Pancreas (tissue), 10 donors: Measurements from ENCODE around the gene ANO7. TPM values are rescaled to one million over a fixed set of nuclear protein-coding genes. Genes with fewer than 3 reads are reported as not detected.

ENCODE experiments used
- ATAC-seq, 4 donors: fragments of 200-7000 bp; cut with Tn5 transposase; one replicate each; pipeline versions ENCODE4 v1.8.0 to v1.9.1; 2020; ENCODE audit warnings: mild to moderate bottlenecking in 4 of 4, moderate library complexity in 4 of 4
- DNase-seq, 6 donors: peaks; one replicate each; pipeline ENCODE4 v3.0.0-alpha.2; 2020
- FAIRE-seq: peaks from 2 replicates; lab custom pipeline; 2012; peaks lifted over from hg19 to GRCh38; lab: Jason Lieb, UNC
- H3K27ac ChIP-seq, 4 donors: fragments of 200-600 bp; sonication (generic); 1 replicate in 3 of 4; 2 replicates in 1 of 4; pipeline versions ENCODE4 v1.5.0 to v1.8.0; 2020
- H3K27me3 ChIP-seq, 4 donors: fragments of 200-600 bp; one replicate each; pipeline ENCODE4 v1.8.0; 2021
- H3K36me3 ChIP-seq, 3 donors: fragments of 200-600 bp; sonication (generic) in 1 of 3; one replicate each; pipeline versions ENCODE4 v1.5.0 to v1.8.0; 2020 to 2021
- H3K4me1 ChIP-seq, 3 donors: fragments of 200-600 bp; one replicate each; pipeline ENCODE4 v1.8.0; 2021
- H3K4me3 ChIP-seq, 4 donors: fragments of 200-600 bp; sonication (generic) in 2 of 4; one replicate each; pipeline versions ENCODE4 v1.5.0 to v1.8.0; 2020 to 2021
- H3K9me3 ChIP-seq, 4 donors: fragments of 200-600 bp; one replicate each; pipeline ENCODE4 v1.8.0; 2021
- CTCF ChIP-seq, 4 donors: fragments of 200-600 bp; sonication (generic) in 3 of 4; IDR thresholded peaks; one replicate each; pipeline versions ENCODE4 v1.5.0 to v1.8.0; 2021; ENCODE audit warnings: antibody characterized with exemption in 4 of 4
- WGBS, 2 donors: extraction: QIAGEN DNeasy Blood & Tissue Kit; methylation state at CpG; one replicate each; pipeline ENCODE4 v1.1.7; 2013; 5-methylcytosine and 5-hydroxymethylcytosine counted together
- intact Hi-C, 3 donors: fragments of 100-400 bp; cut with DNase I; formaldehyde crosslinking; loops; one replicate each; pipeline versions ENCODE4 v1.11.1 to v1.14.2; 2022
- polyA plus RNA-seq, 2 donors: library from polyadenylated mRNA; stranded (reverse); fragments of 200-250 nt; gene quantifications; one replicate each; pipeline ENCODE4 v1.2.3, GENCODE V29; 2013
- total RNA-seq, 6 donors: library from RNA; stranded (reverse); fragmentation: NEBNext Ultra II Directional in 4 of 6; extraction: Animal tissue kit (Norgen Biotek cat#: 25700) in 4 of 6; gene quantifications; one replicate each; pipeline versions ENCODE4 v1.2.1 to v1.2.4, GENCODE V29; 2021 to 2023
- donor health status: healthy with polysubstance abuse.
- donor health status: DM: no; HTN: no; CAD: no; lungs with moderate emphysema.
- donor health status: DM: no; HTN: no; CAD: no.
- donor health status: control.
- donor health status: control.
- donor health status: Bipolar disorder and iron deficiency.
- donor health status: DM: yes; HTN: yes; CAD: no.
- donor health status: DM: no; HTN: no; CAD: no.
- donor health status: DM: no; HTN: no; CAD: no.
- donor health status: DM: yes; HTN: yes; CAD: no.

Gene ANO7
- total and polyA plus RNA-seq, 8 donors = 0.66 to 1.8 (median 1.1) TPM

GRCh38 chr2:241227594-241227993 lies 39.1 kb downstream of the ANO7 start:
- DNase-seq (no peak), FAIRE-seq (no peak), ATAC-seq (no peak)
- Histone ChIP-seq H3K4me3 (no peak overlapping the region), H3K36me3 (peaks cover 11 to 59% (median 49%) of the 10 kb centered on the region in 3 donors), H3K4me1 (no peaks in the 10 kb centered on the region), H3K27me3 (no peaks in the 10 kb centered on the region), H3K9me3 (no peaks in the 10 kb centered on the region), H3K27ac (no peak overlapping the region)
- intact Hi-C loops = no loop called here
- 90% methylated on average over 8 of the region's 8 CpGs for WGBS, 2 donors
- no peak for TF ChIP-seq CTCF (IDR thresholded peaks at IDR 0.05)

DNA sequence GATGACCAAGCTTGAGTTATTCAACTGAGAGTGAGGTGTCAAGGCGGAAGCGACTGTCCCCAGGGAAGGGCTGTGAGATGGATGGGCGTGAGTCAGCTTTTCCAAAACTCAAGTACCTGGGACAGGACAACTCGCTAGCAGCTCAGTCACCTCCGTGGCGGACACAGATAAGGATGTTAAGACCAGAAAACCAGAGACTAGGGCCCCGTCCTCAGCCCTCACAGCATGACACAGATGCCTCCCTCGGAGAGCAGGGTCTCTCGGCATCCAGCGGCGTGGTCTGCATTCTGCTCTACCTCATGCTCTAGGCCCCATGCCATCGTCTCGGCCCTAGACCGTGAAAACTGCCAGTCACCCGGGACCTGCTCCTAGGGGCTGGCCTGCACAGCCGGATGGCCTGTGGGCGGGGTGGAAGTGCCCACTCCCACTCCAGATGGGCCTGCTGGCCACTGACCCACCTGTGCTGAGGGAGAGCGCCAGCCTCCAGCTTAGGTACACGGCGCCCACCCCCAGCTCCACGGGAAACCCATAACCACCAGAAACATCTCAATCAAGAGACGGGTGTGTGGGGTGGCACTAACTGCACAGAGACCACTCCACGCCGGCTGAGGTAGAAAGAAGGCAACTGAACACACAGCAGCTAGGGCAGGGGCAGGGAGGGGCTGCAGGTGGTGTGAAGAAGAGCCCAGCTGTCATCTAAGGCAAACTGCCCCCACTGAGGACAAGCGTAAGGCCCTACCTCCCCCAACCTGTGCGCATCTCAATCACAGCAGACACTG lies 39.8 kb downstream of the ANO7 start:
- H3K9me3 ChIP-seq = no peaks in the 10 kb centered on the region

GRCh38 chr2:241228860-241229516 lies 40.5 kb downstream of the ANO7 start:
- Histone ChIP-seq H3K27me3 (no peaks in the 10 kb centered on the region), H3K27ac (no peak overlapping the region), H3K4me3 (no peak overlapping the region), H3K9me3 (no peaks in the 10 kb centered on the region), H3K36me3 (peaks cover 11 to 73% (median 62%) of the 10 kb centered on the region in 3 donors), H3K4me1 (no peaks in the 10 kb centered on the region)
- intact Hi-C loops = no loop called here
- TF ChIP-seq CTCF (IDR thresholded peaks at IDR 0.05) = no peak
- ATAC-seq (no peak), FAIRE-seq (no peak), DNase-seq (peak in 2 of 6 donors; percentile 48 to 56)
- WGBS, 2 donors = 57 to 60% methylated on average over 20 of the region's 20 CpGs

More for the DNA sequence above, 39.8 kb downstream of the ANO7 start:
- H3K4me1 ChIP-seq = no peaks in the 10 kb centered on the region
- no peak for TF ChIP-seq CTCF (IDR thresholded peaks at IDR 0.05)
- H3K27me3 ChIP-seq = no peaks in the 10 kb centered on the region
- WGBS, 2 donors = 90 to 93% methylated on average over 24 to 26 of the region's 26 CpGs
- DNase-seq (peak in 2 of 6 donors; percentile 53 to 62), ATAC-seq (no peak), FAIRE-seq (no peak)
- intact Hi-C loops = no loop called here
- H3K36me3 ChIP-seq = peaks cover 11 to 66% (median 54%) of the 10 kb centered on the region in 3 donors
- no peak overlapping the region for H3K27ac ChIP-seq
- no peak overlapping the region for H3K4me3 ChIP-seq

DNA sequence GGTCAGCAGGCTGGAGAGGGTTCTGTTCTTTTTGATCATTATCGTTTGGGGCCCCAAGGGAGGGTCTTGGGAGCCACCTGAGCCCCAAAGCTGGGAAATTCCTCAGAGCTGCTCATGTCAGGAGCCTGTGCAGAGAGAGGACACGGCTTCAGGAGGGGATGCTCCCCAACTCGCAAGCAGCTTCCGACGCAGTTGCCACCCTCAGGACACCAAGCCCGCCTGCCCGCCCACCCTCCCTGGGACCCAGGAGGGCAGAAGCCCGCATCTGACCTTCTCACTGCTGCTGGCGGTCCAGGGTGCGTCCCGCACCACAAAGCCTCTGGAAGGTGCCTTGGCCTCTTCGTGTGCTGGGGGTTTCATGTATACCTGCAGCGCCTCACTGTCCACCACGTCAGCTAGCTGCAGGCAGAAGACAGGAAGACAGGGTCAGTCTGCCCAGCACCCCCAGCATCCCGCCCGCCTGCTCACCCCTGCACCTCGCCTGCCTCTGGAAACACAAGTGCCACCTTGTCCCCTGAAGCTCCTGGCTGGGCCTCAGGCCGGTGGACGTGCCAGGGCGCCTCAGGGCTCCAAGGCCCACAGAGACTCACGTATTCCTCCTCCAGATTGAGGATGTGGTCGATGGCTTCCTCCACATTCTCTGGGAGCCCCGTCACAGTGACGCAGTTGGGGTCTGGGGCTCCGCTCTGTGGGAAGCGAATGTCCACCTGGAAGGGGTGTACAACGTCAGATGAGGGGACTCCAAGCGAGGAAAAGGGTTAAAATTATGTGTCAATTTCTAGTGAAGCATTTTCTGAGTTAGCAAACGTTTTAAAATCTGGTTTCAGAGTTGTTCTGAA lies 41.3 kb downstream of the ANO7 start:
- no peak overlapping the region for H3K4me3 ChIP-seq
- FAIRE-seq = no peak
- no peak overlapping the region for H3K27ac ChIP-seq
- no peaks in the 10 kb centered on the region for H3K4me1 ChIP-seq
- H3K27me3 ChIP-seq = no peaks in the 10 kb centered on the region
- 91 to 93% methylated on average over 29 of the region's 29 CpGs for WGBS, 2 donors
- no peak for ATAC-seq
- DNase-seq = peak in 2 of 6 donors; percentile 54 to 55
- no peak for TF ChIP-seq CTCF (IDR thresholded peaks at IDR 0.05)
- intact Hi-C loops = no loop called here
- H3K9me3 ChIP-seq = no peaks in the 10 kb centered on the region
- peaks cover 12 to 81% (median 68%) of the 10 kb centered on the region in 3 donors for H3K36me3 ChIP-seq
